HG03442 (cell line): Measurements from ENCODE around the gene MDFI.
A peak's percentile ranks its signal among the peaks of the same experiment; 100 is the strongest.
"Not testable (repeated sequence)": the region's sequence is repeated elsewhere in the genome, so short reads cannot be mapped to it uniquely, and the experiment has no call there.

Experiments
- ATAC-seq: cut with Tn5 transposase; IDR thresholded peaks from one replicate; pipeline ENCODE4 v1.9.1; 2021; ENCODE audit warnings: mild to moderate bottlenecking, moderate library complexity; ENCODE audit not compliant: unreplicated experiment

Gene MDFI

DNA sequence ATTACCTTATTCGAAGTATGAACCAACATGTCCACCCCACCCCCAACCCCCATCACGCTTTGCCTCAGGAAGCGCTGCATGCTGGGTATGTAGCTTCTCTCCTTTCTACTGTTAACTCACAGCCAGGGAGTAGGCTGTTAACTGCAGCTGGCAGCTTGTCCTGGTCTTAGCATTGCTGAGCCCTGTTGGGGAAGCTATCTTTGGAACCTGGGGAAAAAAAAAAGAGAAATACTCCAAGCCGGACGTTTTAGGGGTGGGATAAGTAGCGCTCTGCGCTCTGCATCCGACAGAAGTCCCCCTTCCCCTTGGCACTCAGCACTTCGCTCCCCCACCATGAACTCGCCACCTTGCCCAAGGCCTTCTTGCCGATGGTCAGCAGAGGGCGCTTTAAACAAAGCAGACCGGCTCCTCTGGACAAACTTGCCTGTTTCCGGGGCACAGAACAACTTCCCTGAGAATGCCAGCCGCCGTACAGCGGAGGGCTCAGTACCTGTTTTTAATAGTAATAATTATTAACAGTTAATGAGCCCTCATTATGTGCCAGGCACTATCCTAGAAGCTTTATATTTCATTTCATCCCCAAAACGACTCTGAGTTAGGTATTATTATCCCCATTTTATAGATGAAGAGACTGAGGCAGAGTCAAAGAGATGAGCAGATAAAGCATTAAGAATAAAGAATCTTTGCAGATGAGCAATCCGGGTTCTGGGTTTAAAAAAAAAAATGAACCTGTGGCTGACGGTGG lies 35.2 kb upstream of the MDFI start:
- peak; percentile 52 for ATAC-seq

DNA sequence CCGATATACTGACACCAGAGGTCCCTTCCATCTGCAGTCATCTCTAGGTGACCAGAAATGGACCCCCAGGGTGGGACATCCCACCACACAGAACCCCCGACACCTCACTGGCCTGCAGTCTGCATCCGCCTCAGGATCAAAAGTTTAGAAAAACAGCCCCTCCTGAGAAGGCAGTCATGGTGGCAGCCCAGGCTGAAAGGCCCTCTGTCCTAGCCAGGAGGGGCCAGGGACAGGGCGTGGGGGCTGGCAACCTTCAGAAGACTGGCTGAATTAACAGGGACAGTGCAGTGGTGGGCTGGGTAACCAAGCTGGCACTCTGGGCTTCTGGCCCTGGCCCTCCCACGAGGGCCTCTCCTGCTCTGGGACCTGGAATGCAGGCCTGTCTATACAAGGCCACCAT lies 34.3 kb upstream of the MDFI start:
- no peak for ATAC-seq

DNA sequence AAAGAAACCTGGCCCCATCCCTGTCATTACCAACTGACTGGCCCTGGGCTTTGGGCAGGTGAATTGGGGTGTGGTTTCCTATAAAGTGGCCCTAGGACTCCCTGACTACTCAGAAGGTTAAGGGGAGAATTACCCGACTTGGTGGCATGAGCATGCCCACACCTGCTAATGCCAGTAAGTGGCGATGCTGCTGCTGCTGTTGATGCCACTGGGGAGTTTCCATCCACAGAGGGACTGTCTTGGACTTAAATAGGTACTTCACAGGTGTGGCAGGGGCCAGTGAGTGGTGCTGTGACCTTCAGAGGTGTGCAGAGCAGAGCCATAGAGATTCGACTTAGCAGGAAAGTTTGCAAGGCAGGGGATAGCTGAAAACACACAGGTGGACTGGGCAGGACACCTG lies 32.6 kb upstream of the MDFI start:
- no peak for ATAC-seq

- ATAC-seq: no peak
Measured at GRCh38 chr6:41607036-41607435, 31.2 kb upstream of the MDFI start.

GRCh38 chr6:41607736-41608135 lies 30.5 kb upstream of the MDFI start:
- no peak for ATAC-seq

DNA sequence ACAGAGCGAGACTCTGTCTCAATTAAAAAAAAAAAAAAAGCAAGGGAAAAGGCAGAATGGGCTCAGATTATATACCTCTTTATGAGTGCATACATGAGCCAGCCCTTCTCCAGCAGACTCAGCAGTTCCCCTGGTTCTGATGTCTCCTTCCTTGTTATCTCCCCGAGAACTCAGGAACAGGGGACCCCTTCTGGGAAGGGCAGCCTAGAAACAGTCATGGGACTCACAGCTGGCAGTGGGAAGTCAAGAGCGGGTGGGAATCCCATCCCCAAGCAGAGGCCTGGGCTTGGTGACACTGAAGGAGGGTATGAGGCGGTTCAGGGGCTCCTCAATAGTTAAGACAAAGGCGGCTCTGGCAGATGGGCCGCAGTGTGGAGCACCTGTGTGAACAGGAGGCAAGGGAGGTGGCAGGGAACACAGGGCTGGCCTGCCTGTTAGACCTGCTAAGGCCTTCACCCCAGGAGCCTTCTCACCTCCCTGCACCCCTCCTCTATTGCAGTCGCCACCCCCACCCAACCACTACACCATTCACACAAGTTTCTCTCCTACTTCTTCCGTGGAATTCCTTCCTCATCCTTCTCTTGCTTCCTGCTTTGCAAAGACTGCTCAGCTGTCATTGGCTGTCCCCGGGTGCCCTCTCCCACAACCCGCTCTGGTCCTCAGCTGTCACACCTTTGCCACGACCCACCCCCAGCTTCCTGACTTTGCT lies 29.7 kb upstream of the MDFI start:
- no peak for ATAC-seq

DNA sequence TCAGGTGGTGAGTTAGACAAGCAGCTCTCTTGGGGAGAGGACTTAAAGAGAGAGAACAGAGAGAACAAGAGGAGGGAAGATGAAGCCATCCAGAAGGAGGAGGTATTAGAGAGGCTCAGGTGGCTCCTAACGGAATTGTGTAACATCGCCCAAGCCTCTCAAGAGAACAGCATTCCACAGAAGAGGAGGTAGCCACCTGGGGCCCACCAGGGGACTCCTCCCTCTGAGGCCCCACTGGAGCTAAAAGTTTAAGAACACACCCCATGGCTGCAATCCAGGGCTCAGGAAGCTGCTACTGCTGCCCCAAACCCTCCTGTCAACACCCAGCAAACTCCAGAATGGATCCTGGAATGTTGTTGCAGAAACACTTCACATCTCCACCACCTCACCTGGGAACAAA lies 23.6 kb upstream of the MDFI start:
- no peak for ATAC-seq

DNA sequence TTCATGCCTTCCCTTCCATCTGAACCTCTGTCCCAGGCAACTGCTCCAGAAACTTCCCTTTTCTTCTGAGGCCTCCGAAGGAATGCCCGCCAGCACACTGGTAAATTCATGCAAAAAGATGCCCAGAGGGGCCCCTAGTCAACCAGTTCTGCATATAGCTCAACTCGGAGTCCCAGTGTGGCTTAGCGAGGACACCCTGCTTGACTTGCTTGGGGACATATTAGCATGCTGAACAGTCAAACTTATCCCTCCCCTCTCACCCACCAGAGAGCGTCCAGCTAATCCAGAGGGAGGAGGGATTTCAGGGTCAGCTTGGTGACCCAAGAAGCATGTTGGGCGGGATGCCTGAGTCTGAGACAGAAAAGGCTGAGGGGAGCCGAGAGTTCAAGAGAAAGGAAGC lies 23.0 kb upstream of the MDFI start:
- ATAC-seq: no peak

GRCh38 chr6:41618598-41618997 lies 19.7 kb upstream of the MDFI start:
- no peak for ATAC-seq

DNA sequence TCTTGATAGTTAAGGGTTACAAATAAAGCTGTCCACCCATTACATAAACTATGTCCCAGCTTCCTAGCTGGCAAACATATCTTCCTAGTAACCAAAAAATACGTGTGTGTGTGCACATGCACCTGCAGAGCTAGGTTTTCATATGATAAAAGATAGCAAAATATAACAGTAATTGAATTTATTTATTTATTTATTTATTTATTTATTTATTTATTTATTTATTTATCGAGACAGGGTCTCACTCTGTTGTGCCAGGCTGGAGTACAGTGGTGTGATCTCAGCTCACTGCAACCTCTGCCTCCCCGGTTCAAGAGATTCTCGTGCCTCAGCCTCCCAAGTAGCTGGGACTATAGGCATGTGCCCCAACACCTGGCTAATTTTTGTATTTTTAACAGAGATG lies 19.1 kb upstream of the MDFI start:
- ATAC-seq: not testable (repeated sequence)

DNA sequence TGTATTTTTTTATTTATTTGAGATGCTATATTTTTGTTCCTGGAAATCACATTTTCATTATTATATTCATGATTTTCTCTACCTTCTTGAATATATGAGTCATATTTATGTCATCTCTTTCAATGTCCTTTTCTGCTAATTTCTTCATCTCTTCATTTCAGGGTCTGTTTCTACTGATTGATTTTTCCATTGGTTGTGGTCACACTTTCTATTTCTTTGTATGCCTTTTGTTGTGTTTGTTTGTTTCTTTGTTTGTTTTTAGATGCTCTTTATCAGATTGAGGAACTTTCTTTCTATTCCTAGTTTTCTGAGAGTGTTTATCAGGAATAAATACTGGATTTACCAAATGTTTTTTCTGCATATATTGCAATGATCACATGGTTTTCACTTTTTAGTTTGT lies 16.9 kb upstream of the MDFI start:
- ATAC-seq: no peak

DNA sequence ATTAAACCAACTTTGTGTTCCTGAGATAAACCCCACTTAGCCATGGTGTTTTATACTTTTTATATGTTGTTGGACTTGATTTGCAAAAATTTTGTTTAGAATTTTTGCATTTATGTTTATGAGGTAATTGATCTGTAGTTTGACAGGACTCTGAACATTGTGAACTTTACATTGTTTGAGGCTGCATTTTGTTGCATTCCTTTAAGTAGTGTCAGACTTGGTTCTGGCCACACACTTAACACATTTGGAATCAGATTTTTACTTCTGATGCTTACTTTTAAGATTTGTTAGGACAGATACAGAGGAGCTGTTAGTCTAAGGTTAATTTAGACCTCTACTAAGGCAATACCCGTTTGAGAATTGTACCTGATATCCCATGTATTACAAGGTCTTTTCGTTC lies 16.5 kb upstream of the MDFI start:
- ATAC-seq: no peak

DNA sequence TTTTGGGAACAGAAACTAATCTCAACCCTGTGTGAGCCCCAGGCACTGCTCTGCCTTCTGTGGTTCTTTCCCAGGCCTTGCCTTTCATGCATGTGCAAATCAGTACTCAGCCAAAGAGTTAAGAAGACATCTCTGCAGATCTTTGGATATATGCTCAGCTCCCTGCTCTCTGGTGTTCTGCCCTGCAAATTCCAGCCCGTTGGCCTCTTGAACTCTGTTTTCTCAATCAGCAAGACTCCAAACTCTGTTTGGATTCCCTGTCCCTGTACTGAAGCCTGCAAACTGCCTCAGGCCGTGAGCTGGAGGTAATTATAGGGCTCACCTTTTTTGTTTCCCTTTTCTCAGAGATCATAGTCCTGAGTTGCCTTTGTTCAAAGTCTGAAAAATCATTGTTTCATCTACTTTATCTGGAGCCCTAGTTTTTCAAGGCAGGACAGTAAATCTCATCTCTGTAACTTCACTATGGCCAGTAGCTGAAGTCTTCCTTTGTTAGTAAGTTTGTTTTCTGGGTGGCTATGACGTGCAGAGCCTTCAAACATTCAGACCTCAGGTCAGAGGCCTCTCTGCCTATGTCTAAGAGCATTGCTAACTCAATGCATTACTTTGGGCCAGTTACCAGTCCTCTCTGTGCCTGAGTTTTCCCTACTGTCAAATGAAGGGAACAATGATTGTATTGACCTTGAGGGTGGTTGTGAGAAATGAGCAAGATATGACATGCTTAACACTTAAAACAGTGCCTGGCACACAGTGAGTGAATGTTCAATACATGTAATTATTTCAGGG lies 15.9 kb upstream of the MDFI start:
- no peak for ATAC-seq

- no peak for ATAC-seq
Measured at GRCh38 chr6:41623330-41623729, 14.9 kb upstream of the MDFI start.

- ATAC-seq: no peak
Measured at GRCh38 chr6:41624621-41625380, 13.5 kb upstream of the MDFI start.

GRCh38 chr6:41625442-41625841 lies 12.8 kb upstream of the MDFI start:
- no peak for ATAC-seq

DNA sequence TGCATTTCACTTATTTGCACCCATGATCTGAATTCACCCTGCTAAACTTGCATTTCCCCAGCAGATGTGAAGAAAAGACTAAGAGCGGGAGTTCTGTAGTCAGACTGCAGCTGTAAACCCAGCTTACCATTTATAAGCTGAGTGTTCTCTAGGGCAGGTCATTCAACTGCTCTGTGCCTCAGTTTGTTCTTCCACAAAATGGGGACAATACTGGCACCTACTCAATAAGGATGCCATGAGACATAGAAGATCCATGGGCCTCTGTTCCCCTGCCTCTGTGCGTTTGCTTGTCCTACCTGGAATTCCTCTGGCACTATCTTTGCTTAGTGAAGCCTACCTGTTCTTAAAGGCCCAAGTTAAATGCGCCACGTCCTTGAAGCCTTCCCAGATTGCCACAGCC lies 12.2 kb upstream of the MDFI start:
- no peak for ATAC-seq

- ATAC-seq: no peak
Measured at GRCh38 chr6:41626917-41627316, 11.4 kb upstream of the MDFI start.

DNA sequence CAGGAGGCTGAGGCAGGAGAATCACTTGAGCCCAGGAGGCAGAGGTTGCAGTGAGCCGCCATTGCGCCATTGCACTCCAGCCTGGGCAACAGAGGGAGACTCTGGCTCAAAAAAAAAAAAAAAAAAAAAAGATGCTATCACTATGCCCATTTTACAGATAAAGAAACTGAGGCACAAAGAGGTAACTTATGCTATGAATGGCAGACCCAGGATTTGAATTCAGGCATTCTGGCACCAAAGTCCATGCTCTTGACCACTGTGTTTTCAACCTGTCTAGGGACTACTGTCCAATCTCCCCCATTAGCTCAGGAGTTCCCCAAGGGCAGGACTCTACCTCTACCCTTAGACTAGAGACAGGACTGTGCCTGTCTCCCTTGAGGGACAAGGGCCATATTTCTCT lies 9.1 kb upstream of the MDFI start:
- ATAC-seq: no peak

- ATAC-seq: no peak
Measured at GRCh38 chr6:41630069-41630468, 8.2 kb upstream of the MDFI start.

DNA sequence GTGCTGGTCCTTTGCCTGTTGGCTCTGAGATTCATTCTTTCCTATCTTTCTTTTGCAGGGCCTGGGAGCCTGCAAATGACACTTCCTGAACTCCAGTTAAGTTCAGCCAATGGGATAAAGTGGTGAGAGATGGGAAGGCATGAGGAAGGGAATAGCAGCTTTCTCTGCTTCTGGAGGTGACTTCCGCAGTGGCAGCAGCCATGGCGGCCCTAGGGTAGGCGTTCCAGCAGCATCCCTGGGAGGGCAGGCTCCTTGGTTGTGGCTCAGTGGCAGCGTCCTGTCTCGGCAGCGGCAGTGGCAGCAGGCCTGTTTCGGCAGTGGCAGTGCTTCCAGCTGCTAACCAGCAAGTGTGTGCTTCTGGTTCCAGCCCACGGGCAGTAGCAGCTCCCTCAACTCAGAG lies 7.3 kb upstream of the MDFI start:
- no peak for ATAC-seq
